ENCODE results near the gene COG1. TPM values are rescaled to one million over a fixed set of nuclear protein-coding genes. Genes with fewer than 3 reads are reported as not detected.

Gene COG1
- total RNA-seq, 1 experiment from 2014 or later = 26.5 TPM

DNA sequence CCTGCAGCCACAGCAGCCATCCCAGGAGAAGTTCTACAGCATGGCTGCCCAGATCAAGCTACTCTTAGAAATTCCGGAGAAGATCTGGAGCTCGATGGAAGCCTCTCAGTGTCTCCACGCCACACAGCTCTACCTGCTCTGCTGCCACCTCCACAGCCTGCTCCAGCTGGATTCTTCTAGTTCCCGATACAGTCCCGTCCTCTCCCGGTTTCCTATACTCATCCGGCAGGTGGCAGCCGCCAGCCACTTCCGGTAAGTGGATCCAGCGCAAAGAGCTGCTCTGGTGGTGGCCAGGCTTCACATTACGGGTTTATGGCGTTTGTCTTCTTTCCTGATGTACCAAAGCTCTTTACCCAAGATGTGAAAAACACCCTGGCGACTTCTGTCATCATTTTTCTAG lies 3.6 kb downstream of the COG1 start:
- Histone ChIP-seq H3T11ph (ENCODE audit: low read length) (no peak overlapping the region), H3K4me1 (ENCODE audit: insufficient read depth, low read length) (0 out of 2 replicates have a peak, but pooled peaks cover 2% of the 10 kb centered on the region), H3K27ac (ENCODE audit: insufficient read length, low read depth, low read length) (no peak overlapping the region), H2BK120ac (ENCODE audit: low read depth, low read length, poor library complexity, severe bottlenecking) (no peak overlapping the region), H3K14ac (ENCODE audit: insufficient read depth, low read length) (no peak overlapping the region), H4K91ac (ENCODE audit: insufficient read length, low read depth, low read length) (no peak overlapping the region), H4K8ac (replicated peaks; ENCODE audit: insufficient read length, low read depth, low read length) (no peak overlapping the region), H3K9ac (ENCODE audit: extremely low read depth, insufficient read length, low read length) (no peak overlapping the region), H3K56ac (ENCODE audit: insufficient read length, low read depth, low read length) (no peak overlapping the region), H3K27me3 (ENCODE audit: insufficient read depth, low read length) (no peaks in the 10 kb centered on the region), H2BK15ac (ENCODE audit: low read depth, low read length) (no peak overlapping the region), H2AFZ (ENCODE audit: low read length) (no peak overlapping the region), H2AK5ac (ENCODE audit: insufficient read length, low read length) (no peak overlapping the region), H3K23me2 (ENCODE audit: insufficient read length, low read depth, low read length, poor library complexity, severe bottlenecking) (no peaks in the 10 kb centered on the region), H3K4me2 (ENCODE audit: insufficient read depth, insufficient read length, low read length) (no peak overlapping the region), H3K23ac (ENCODE audit: insufficient read length, low read depth, low read length) (no peak overlapping the region), H2BK5ac (ENCODE audit: insufficient read length, low read length) (no peak overlapping the region), H4K5ac (ENCODE audit: insufficient read length, low read depth, low read length) (no peak overlapping the region), H3K4ac (ENCODE audit: low read depth, low read length) (no peak overlapping the region), H2BK12ac (ENCODE audit: insufficient read length, low read depth, low read length) (no peak overlapping the region), H2BK20ac (ENCODE audit: low read depth, low read length, poor library complexity, severe bottlenecking) (no peak overlapping the region), H3K18ac (ENCODE audit: insufficient read length, low read depth, low read length) (no peak overlapping the region), H3K9me3 (ENCODE audit: control insufficient read depth, low read depth, low read length) (no peaks in the 10 kb centered on the region), H3K79me2 (ENCODE audit: insufficient read depth, low read length) (no peaks in the 10 kb centered on the region), H4K20me1 (ENCODE audit: control insufficient read depth, insufficient read depth, insufficient read length) (no peaks in the 10 kb centered on the region), H3K79me1 (ENCODE audit: insufficient read depth, low read depth, low read length, poor library complexity, severe bottlenecking) (no peaks in the 10 kb centered on the region)
- H3K4me3 Mint-ChIP-seq = no peak overlapping the region
- peak overlapping the region in 2 of 3 experiments; percentile 65 to 88; a peak in 4 of 7 replicates for H3K27ac Mint-ChIP-seq
- TF ChIP-seq, protein P1, sequence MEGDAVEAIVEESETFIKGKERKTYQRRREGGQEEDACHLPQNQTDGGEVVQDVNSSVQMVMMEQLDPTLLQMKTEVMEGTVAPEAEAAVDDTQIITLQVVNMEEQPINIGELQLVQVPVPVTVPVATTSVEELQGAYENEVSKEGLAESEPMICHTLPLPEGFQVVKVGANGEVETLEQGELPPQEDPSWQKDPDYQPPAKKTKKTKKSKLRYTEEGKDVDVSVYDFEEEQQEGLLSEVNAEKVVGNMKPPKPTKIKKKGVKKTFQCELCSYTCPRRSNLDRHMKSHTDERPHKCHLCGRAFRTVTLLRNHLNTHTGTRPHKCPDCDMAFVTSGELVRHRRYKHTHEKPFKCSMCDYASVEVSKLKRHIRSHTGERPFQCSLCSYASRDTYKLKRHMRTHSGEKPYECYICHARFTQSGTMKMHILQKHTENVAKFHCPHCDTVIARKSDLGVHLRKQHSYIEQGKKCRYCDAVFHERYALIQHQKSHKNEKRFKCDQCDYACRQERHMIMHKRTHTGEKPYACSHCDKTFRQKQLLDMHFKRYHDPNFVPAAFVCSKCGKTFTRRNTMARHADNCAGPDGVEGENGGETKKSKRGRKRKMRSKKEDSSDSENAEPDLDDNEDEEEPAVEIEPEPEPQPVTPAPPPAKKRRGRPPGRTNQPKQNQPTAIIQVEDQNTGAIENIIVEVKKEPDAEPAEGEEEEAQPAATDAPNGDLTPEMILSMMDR (conservative IDR thresholded peaks at IDR 0.05) = peak; percentile 52
- no peaks in the 10 kb centered on the region for H3K27me3 Mint-ChIP-seq (ENCODE audit: low read depth)
- peaks cover 41 to 58% (median 57%) of the 10 kb centered on the region in 3 experiments; a peak in 6 of 7 replicates for H3K36me3 Mint-ChIP-seq (ENCODE audit: insufficient read depth in 1 of 3, low read depth in 3 of 3)
- H3K9me3 Mint-ChIP-seq = no peaks in the 10 kb centered on the region; a peak in 1 of 5 replicates
- WGBS (ENCODE audit: extremely low coverage, insufficient read length, low lambda C conversion rate) = no CpG with 5 or more reads among the region's 13 CpGs
- peak; percentile 85 for DNase-seq
- H3K4me1 Mint-ChIP-seq = peaks cover 17 to 20% of the 10 kb centered on the region in 2 experiments
